Body of pancreas (tissue), 4 donors: ENCODE data around the gene MOGAT2. TPM values are rescaled to one million over a fixed set of nuclear protein-coding genes. Genes with fewer than 3 reads are reported as not detected.

Source experiments
- ATAC-seq: fragments of 150-250 bp; one replicate; pipeline ENCODE4 v1.9.1; 2016
- DNase-seq, 4 donors: peaks; one replicate each; pipeline ENCODE4 v3.0.0-alpha.2; 2019
- H3K27ac ChIP-seq, 4 donors: fragments of 200-600 bp; sonication (generic); 1 replicate in 3 of 4; 2 replicates in 1 of 4; pipeline versions ENCODE4 v1.5.1 to v1.6.1; 2016 to 2019; ENCODE audit warnings: mild to moderate bottlenecking in 1 of 4, mixed read lengths in 1 of 4, moderate library complexity in 1 of 4
- H3K27me3 ChIP-seq, 2 donors: fragments of 200-600 bp; sonication (generic); one replicate each; pipeline ENCODE4 v1.6.0; 2016; ENCODE audit warnings: mild to moderate bottlenecking in 1 of 2
- H3K36me3 ChIP-seq, 2 donors: fragments of 200-600 bp; sonication (generic); replicated peaks in 1 of 2; 2 replicates each; pipeline ENCODE4 v1.5.1; 2016; ENCODE audit warnings: low read depth in 2 of 2; ENCODE audit not compliant: insufficient read depth in 1 of 2
- H3K4me1 ChIP-seq: fragments of 200-600 bp; sonication (generic); one replicate; pipeline ENCODE4 v1.6.0; 2016
- H3K4me3 ChIP-seq, 2 donors: fragments of 200-600 bp; sonication (generic); 1 replicate in 1 of 2; 2 replicates in 1 of 2; pipeline ENCODE4 v1.5.1; 2016 to 2019
- H3K9me3 ChIP-seq, 3 donors: fragments of 200-600 bp; sonication (generic); 1 replicate in 2 of 3; 2 replicates in 1 of 3; pipeline ENCODE4 v1.5.1; 2016
- POLR2A ChIP-seq, 3 donors: fragments of 450-650 bp; IDR thresholded peaks; one replicate each; pipeline ENCODE4 v1.6.1; 2016; ENCODE audit warnings: antibody characterized with exemption in 3 of 3, mild to moderate bottlenecking in 2 of 3
- WGBS, 2 donors: methylation state at CpG; one replicate each; pipeline ENCODE4 v1.1.5; 2017; 5-methylcytosine and 5-hydroxymethylcytosine counted together
- intact Hi-C: fragments of 100-400 bp; cut with DNase I; formaldehyde crosslinking; loops from one replicate; pipeline ENCODE4 v1.15.1; 2023
- total RNA-seq, 2 donors: library from RNA; depleted of rRNA; stranded (reverse); fragments of >200 nt; gene quantifications; one replicate each; pipeline ENCODE4 v1.1.0, GENCODE V29; 2016
- TF ChIP-seq, protein P1 (sequence below), 7 experiments: fragments of 450-650 bp in 4 of 7; fragments of 200-600 bp in 3 of 7; sonication (generic) in 3 of 7; IDR thresholded peaks; one replicate each; pipeline ENCODE4 v1.5.1; 2016 to 2019; ENCODE audit warnings: antibody characterized with exemption in 7 of 7

Gene MOGAT2
- total RNA-seq, 2 donors from 2014 or later, result not detected

- no peak overlapping the region for H3K27ac ChIP-seq
- ATAC-seq, result no peak
- TF ChIP-seq, protein P1, sequence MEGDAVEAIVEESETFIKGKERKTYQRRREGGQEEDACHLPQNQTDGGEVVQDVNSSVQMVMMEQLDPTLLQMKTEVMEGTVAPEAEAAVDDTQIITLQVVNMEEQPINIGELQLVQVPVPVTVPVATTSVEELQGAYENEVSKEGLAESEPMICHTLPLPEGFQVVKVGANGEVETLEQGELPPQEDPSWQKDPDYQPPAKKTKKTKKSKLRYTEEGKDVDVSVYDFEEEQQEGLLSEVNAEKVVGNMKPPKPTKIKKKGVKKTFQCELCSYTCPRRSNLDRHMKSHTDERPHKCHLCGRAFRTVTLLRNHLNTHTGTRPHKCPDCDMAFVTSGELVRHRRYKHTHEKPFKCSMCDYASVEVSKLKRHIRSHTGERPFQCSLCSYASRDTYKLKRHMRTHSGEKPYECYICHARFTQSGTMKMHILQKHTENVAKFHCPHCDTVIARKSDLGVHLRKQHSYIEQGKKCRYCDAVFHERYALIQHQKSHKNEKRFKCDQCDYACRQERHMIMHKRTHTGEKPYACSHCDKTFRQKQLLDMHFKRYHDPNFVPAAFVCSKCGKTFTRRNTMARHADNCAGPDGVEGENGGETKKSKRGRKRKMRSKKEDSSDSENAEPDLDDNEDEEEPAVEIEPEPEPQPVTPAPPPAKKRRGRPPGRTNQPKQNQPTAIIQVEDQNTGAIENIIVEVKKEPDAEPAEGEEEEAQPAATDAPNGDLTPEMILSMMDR (IDR thresholded peaks at IDR 0.05), result no peak
- no peak for TF ChIP-seq POLR2A (IDR thresholded peaks at IDR 0.05)
- DNase-seq, result peak in 1 of 4 donors; percentile 19
- H3K4me3 ChIP-seq, result no peak overlapping the region
- no peaks in the 10 kb centered on the region for H3K27me3 ChIP-seq
- H3K36me3 ChIP-seq, result no peaks in the 10 kb centered on the region
- no peaks in the 10 kb centered on the region for H3K9me3 ChIP-seq
- 53 to 70% methylated on average over 2 of the region's 2 CpGs for WGBS, 2 donors
- H3K4me1 ChIP-seq, result peaks cover 5% of the 10 kb centered on the region
- intact Hi-C loops, result no loop called here
Observed at GRCh38 chr11:75762885-75763284, 45.2 kb downstream of the MOGAT2 start.

DNA sequence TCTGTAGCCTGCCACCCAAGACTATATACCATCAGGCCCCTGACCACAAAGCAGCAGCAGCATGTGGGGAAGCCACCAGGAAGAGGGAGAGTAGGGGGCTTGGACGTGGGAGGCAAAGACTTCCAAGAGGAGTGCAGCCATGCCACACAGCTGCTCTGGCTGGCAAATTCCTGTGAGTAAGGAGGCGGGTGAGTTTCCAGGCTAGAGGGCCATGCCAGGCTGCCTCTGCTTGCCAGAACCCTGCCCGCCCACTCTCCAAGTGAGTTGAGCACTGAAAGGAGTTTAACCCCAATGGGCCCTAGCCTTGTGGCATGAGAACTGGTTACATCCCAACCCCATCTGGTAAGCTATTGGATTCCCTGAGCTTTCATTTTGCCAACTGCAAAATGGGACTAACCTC, 46.2 kb downstream of the MOGAT2 start:
- H3K27ac ChIP-seq, result no peak overlapping the region
- intact Hi-C loops, result no loop called here
- no peak for DNase-seq
- H3K4me1 ChIP-seq, result peaks cover 14% of the 10 kb centered on the region
- no peak for ATAC-seq
- no peaks in the 10 kb centered on the region for H3K9me3 ChIP-seq
- 64 to 89% methylated on average over 3 of the region's 3 CpGs for WGBS, 2 donors
- TF ChIP-seq, protein P1 (IDR thresholded peaks at IDR 0.05), result no peak
- no peak for TF ChIP-seq POLR2A (IDR thresholded peaks at IDR 0.05)
- H3K36me3 ChIP-seq, result no peaks in the 10 kb centered on the region
- H3K27me3 ChIP-seq, result no peaks in the 10 kb centered on the region
- no peak overlapping the region for H3K4me3 ChIP-seq

- TF ChIP-seq, protein P1 (IDR thresholded peaks at IDR 0.05), result no peak
- no peak for TF ChIP-seq POLR2A (IDR thresholded peaks at IDR 0.05)
- H3K27me3 ChIP-seq, result no peaks in the 10 kb centered on the region
- DNase-seq (no peak), ATAC-seq (no peak)
- intact Hi-C loops, result no loop called here
- H3K4me3 ChIP-seq, result no peak overlapping the region
- no peaks in the 10 kb centered on the region for H3K36me3 ChIP-seq
- WGBS, 2 donors, result 86 to 93% methylated on average over 3 of the region's 3 CpGs
- H3K4me1 ChIP-seq, result peaks cover 19% of the 10 kb centered on the region
- H3K9me3 ChIP-seq, result no peaks in the 10 kb centered on the region
- H3K27ac ChIP-seq, result no peak overlapping the region
Observed at GRCh38 chr11:75765116-75765515, 47.5 kb downstream of the MOGAT2 start.

GRCh38 chr11:75766443-75767227, 49.0 kb downstream of the MOGAT2 start:
- H3K27ac ChIP-seq, result no peak overlapping the region
- H3K4me1 ChIP-seq, result peaks cover 19% of the 10 kb centered on the region

More at GRCh38 chr11:75766443-75767227, 49.0 kb downstream of the MOGAT2 start:
- no peaks in the 10 kb centered on the region for H3K27me3 ChIP-seq
- H3K4me3 ChIP-seq, result no peak overlapping the region
- no peaks in the 10 kb centered on the region for H3K9me3 ChIP-seq
- ATAC-seq, result no peak
- intact Hi-C loops, result no loop called here
- no peak for TF ChIP-seq POLR2A (IDR thresholded peaks at IDR 0.05)
- TF ChIP-seq, protein P1 (IDR thresholded peaks at IDR 0.05), result no peak
- WGBS, 2 donors, result 49 to 50% methylated on average over 3 to 4 of the region's 4 CpGs
- no peaks in the 10 kb centered on the region for H3K36me3 ChIP-seq
- no peak for DNase-seq
